B cell (primary cell): Measurements from ENCODE around the gene SGF29.

Experiments
- EZH2 ChIP-seq: IDR thresholded peaks from 2 replicates; pipeline ENCODE4 v1.6.1; 2012; ENCODE audit warnings: borderline replicate concordance, low read depth, mild to moderate bottlenecking, moderate library complexity, low read length; ENCODE audit not compliant: insufficient read depth, poor library complexity, severe bottlenecking
- TF ChIP-seq, protein P1 (sequence below): fragments of 200-600 bp; IDR thresholded peaks from one replicate; pipeline ENCODE4 v1.8.0; 2022; ENCODE audit warnings: antibody characterized with exemption, mild to moderate bottlenecking

GRCh38 chr16:28514246-28514645, 39.5 kb upstream of the SGF29 start:
- TF ChIP-seq, protein P1, sequence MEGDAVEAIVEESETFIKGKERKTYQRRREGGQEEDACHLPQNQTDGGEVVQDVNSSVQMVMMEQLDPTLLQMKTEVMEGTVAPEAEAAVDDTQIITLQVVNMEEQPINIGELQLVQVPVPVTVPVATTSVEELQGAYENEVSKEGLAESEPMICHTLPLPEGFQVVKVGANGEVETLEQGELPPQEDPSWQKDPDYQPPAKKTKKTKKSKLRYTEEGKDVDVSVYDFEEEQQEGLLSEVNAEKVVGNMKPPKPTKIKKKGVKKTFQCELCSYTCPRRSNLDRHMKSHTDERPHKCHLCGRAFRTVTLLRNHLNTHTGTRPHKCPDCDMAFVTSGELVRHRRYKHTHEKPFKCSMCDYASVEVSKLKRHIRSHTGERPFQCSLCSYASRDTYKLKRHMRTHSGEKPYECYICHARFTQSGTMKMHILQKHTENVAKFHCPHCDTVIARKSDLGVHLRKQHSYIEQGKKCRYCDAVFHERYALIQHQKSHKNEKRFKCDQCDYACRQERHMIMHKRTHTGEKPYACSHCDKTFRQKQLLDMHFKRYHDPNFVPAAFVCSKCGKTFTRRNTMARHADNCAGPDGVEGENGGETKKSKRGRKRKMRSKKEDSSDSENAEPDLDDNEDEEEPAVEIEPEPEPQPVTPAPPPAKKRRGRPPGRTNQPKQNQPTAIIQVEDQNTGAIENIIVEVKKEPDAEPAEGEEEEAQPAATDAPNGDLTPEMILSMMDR = no peak
- no peak for TF ChIP-seq EZH2
